GM18505 (cell line): Measurements from ENCODE around the gene TUBB2B.
"Not testable (repeated sequence)": the region's sequence is repeated elsewhere in the genome, so short reads cannot be mapped to it uniquely, and the experiment has no call there.

Source experiments
- ATAC-seq: cut with Tn5 transposase; IDR thresholded peaks from one replicate; pipeline ENCODE4 v1.9.1; 2021; ENCODE audit not compliant: unreplicated experiment
- POLR2A ChIP-seq: IDR thresholded peaks from 4 replicates; pipeline ENCODE4 v1.6.1; 2011; ENCODE audit warnings: borderline replicate concordance; ENCODE audit not compliant: insufficient read depth, insufficient read length; ENCODE audit errors: extremely low read depth

The TUBB2B gene

GRCh38 chr6:3206339-3207015 is 21.0 kb downstream of the TUBB2B start:
- TF ChIP-seq POLR2A: no peak
- no peak for ATAC-seq

GRCh38 chr6:3205913-3206312 is 21.5 kb downstream of the TUBB2B start:
- ATAC-seq: no peak
- no peak for TF ChIP-seq POLR2A

- TF ChIP-seq POLR2A: no peak
- no peak for ATAC-seq
These were observed 22.5 kb downstream of the TUBB2B start for GRCh38 chr6:3204921-3205320.

- no peak for TF ChIP-seq POLR2A
- ATAC-seq: no peak
These were observed 24.3 kb downstream of the TUBB2B start for GRCh38 chr6:3202999-3203696.

GRCh38 chr6:3201388-3201787 is 26.1 kb downstream of the TUBB2B start:
- TF ChIP-seq POLR2A: no peak
- no peak for ATAC-seq

GRCh38 chr6:3200682-3201081 is 26.8 kb downstream of the TUBB2B start:
- no peak for TF ChIP-seq POLR2A
- no peak for ATAC-seq

- TF ChIP-seq POLR2A: no peak
- ATAC-seq: no peak
These were observed 28.1 kb downstream of the TUBB2B start for GRCh38 chr6:3199382-3199781.

- not testable (repeated sequence) for ATAC-seq
These were observed 29.7 kb downstream of the TUBB2B start for GRCh38 chr6:3197734-3198133.

GRCh38 chr6:3196770-3197169 is 30.7 kb downstream of the TUBB2B start:
- ATAC-seq: no peak
- no peak for TF ChIP-seq POLR2A

GRCh38 chr6:3195695-3196497 is 31.6 kb downstream of the TUBB2B start:
- ATAC-seq: no peak
- TF ChIP-seq POLR2A: no peak

- no peak for TF ChIP-seq POLR2A
- ATAC-seq: no peak
These were observed 32.1 kb downstream of the TUBB2B start for GRCh38 chr6:3195420-3195694.

GRCh38 chr6:3194535-3195419 is 32.7 kb downstream of the TUBB2B start:
- no peak for ATAC-seq
- no peak for TF ChIP-seq POLR2A

- no peak for ATAC-seq
- TF ChIP-seq POLR2A: no peak
These were observed 34.2 kb downstream of the TUBB2B start for GRCh38 chr6:3193102-3193849.

GRCh38 chr6:3190779-3191178 is 36.7 kb downstream of the TUBB2B start:
- no peak for TF ChIP-seq POLR2A
- ATAC-seq: no peak
